PC-9 (cell line): ENCODE results near the gene KIF2C. TPM values are rescaled to one million over a fixed set of nuclear protein-coding genes. Genes with fewer than 3 reads are reported as not detected.

Experiments
- BruUV-seq: library from RNA; stranded (reverse); fragments of 400-500 nt; replicated peaks from 2 replicates; lab custom pipeline; 2021; lab: Mats Ljungman, UMichigan
- CTCF ChIA-PET: fragments of 300-600 bp; sonication (Branson Sonifier 250); formaldehyde crosslinking; loops from one replicate; lab custom pipeline; 2022; ENCODE audit warnings: antibody characterized with exemption; lab: Charles Lee
- POLR2A ChIA-PET: fragments of 300-600 bp; sonication (Branson Sonifier 250); formaldehyde crosslinking; loops from one replicate; lab custom pipeline; 2022; ENCODE audit warnings: antibody characterized with exemption; ENCODE audit not compliant: unreplicated experiment; lab: Charles Lee
- DNase-seq, 2 experiments: peaks; one replicate each; pipeline versions ENCODE4 v3.0.0 to v3.0.0-alpha.2; 2015 to 2022; ENCODE audit warnings: mixed read lengths in 1 of 2
- H2AFZ ChIP-seq: fragments of 200-600 bp; sonication (generic); 2 replicates; pipeline ENCODE4 v1.8.1; 2017; ENCODE audit warnings: antibody characterized with exemption
- H3F3A ChIP-seq: fragments of 200-600 bp; sonication (generic); 2 replicates; pipeline ENCODE4 v1.8.1; 2017; ENCODE audit warnings: antibody characterized with exemption, mild to moderate bottlenecking, low read depth; ENCODE audit not compliant: insufficient read depth
- H3K27ac ChIP-seq: fragments of 200-600 bp; sonication (generic); 2 replicates; pipeline ENCODE4 v1.6.1; 2016; ENCODE audit warnings: mixed run types
- H3K27me3 ChIP-seq: fragments of 200-600 bp; sonication (generic); 2 replicates; pipeline ENCODE4 v1.6.1; 2016; ENCODE audit warnings: low read depth, mixed run types; ENCODE audit not compliant: insufficient read depth
- H3K36me3 ChIP-seq: fragments of 200-600 bp; sonication (generic); 2 replicates; pipeline ENCODE4 v1.6.1; 2016; ENCODE audit warnings: low read depth, mixed run types
- H3K4me1 ChIP-seq: fragments of 200-600 bp; sonication (generic); replicated peaks from 2 replicates; pipeline ENCODE4 v1.6.1; 2016; ENCODE audit warnings: mixed run types; ENCODE audit not compliant: insufficient read depth
- H3K4me2 ChIP-seq: fragments of 200-600 bp; sonication (generic); 2 replicates; pipeline ENCODE4 v1.6.1; 2017; ENCODE audit warnings: mixed run types
- H3K4me3 ChIP-seq: fragments of 200-600 bp; sonication (generic); 2 replicates; pipeline ENCODE4 v1.6.1; 2016; ENCODE audit warnings: mixed run types
- H3K79me2 ChIP-seq: fragments of 200-600 bp; sonication (generic); 2 replicates; pipeline ENCODE4 v1.6.1; 2017; ENCODE audit warnings: low read depth, mixed run types
- H3K9me2 ChIP-seq: fragments of 200-600 bp; sonication (generic); 2 replicates; pipeline ENCODE4 v1.8.1; 2017; ENCODE audit warnings: mild to moderate bottlenecking; ENCODE audit not compliant: insufficient read depth
- H3K9me3 ChIP-seq: fragments of 200-600 bp; sonication (generic); 2 replicates; pipeline ENCODE4 v1.8.1; 2016; ENCODE audit warnings: low read depth; ENCODE audit not compliant: insufficient read depth
- H4K20me1 ChIP-seq: fragments of 200-600 bp; sonication (generic); 2 replicates; pipeline ENCODE4 v1.8.1; 2017; ENCODE audit not compliant: insufficient read depth
- EZH2 ChIP-seq: fragments of 200-600 bp; sonication (generic); IDR thresholded peaks from 2 replicates; pipeline ENCODE4 v1.8.0; 2017; ENCODE audit warnings: antibody characterized with exemption, low read depth
- intact Hi-C: fragments of 100-400 bp; cut with micrococcal nuclease; formaldehyde crosslinking; loops from one replicate; pipeline ENCODE4 v1.10.0; 2022; ENCODE audit not compliant: unreplicated experiment
- total RNA-seq: library from RNA; stranded (reverse); gene quantifications from 2 replicates; pipeline ENCODE4 v1.2.3, GENCODE V29; 2021
- TF ChIP-seq, protein P1 (sequence below): fragments of 200-600 bp; sonication (generic); conservative IDR thresholded peaks from 2 replicates; pipeline ENCODE4 v1.6.1; 2017; ENCODE audit warnings: mixed run types, antibody characterized with exemption, mild to moderate bottlenecking, moderate library complexity

The KIF2C gene
- total RNA-seq, 1 experiment from 2014 or later, result 119 TPM

DNA sequence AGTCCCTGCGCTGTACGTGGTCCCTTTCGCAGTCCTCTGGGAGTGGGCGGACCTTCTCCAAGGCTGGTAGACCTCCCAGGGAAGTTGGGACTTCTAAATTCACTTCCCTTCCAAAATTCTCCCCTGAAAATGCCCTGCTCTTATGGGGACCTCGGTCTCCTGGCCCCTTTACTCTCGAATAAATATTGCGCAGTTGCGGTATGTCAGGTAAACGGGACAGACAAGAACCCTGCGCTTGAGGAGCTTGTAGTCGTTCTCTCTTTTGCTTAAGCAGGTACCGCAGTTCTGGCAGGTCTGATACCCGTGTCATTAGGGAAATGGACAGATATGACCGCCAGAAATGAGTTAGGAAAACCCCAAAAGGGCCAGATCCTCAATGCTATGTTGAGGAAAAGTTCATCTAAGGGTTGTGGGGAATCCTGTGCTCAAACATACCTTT is 561 bp downstream of the KIF2C start:
- POLR2A ChIA-PET, result interaction anchor here (0.6 to 0.7 kb wide), 2 partner anchors 71 to 600 kb away, joined by 4 to 6 read pairs; partner anchors contain the start of genes MUTYH and TOE1

DNA sequence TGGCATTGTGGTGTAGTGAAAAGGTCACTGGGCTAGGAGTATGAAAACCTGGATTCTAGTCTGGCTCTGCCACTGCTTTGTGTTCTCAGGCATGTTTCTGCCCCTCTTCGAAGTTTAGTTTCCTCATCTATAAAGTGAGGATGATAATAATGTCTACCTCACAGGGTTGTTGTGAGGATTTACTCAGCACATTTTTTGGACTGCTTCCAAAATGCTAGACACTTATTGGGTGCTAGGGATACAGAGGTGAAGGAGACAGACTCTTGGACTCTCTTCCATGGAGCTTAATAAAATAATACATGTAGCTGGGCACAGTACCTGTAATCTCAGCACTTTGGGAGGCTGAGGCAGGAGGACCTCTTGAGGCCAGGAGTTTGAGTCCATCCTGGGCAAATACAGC is 3.6 kb downstream of the KIF2C start:
- intact Hi-C loops, result no loop called here
- Histone ChIP-seq H4K20me1 (no peaks in the 10 kb centered on the region; the same call in 1 of the 2 replicates), H3K4me2 (no peak overlapping the region), H3K79me2 (peaks cover 71% of the 10 kb centered on the region), H3F3A (peaks cover 9% of the 10 kb centered on the region), H3K9me2 (no peaks in the 10 kb centered on the region), H2AFZ (no peak overlapping the region), H3K27me3 (no peaks in the 10 kb centered on the region), H3K36me3 (peaks cover 39% of the 10 kb centered on the region), H3K27ac (no peak overlapping the region), H3K4me1 (peaks cover 15% of the 10 kb centered on the region), H3K4me3 (no peak overlapping the region), H3K9me3 (no peaks in the 10 kb centered on the region)
- ChIA-PET CTCF (interaction anchor here (0.6 kb wide), 1 partner anchor 268 kb away, joined by 3 read pairs; no protein-coding TSS in a partner anchor), POLR2A (interaction anchor here (0.6 to 0.7 kb wide), 4 partner anchors 26 to 1534 kb away, joined by 3 to 16 read pairs (median 8); no protein-coding TSS in a partner anchor)
- no peak for DNase-seq
- TF ChIP-seq, protein P1, sequence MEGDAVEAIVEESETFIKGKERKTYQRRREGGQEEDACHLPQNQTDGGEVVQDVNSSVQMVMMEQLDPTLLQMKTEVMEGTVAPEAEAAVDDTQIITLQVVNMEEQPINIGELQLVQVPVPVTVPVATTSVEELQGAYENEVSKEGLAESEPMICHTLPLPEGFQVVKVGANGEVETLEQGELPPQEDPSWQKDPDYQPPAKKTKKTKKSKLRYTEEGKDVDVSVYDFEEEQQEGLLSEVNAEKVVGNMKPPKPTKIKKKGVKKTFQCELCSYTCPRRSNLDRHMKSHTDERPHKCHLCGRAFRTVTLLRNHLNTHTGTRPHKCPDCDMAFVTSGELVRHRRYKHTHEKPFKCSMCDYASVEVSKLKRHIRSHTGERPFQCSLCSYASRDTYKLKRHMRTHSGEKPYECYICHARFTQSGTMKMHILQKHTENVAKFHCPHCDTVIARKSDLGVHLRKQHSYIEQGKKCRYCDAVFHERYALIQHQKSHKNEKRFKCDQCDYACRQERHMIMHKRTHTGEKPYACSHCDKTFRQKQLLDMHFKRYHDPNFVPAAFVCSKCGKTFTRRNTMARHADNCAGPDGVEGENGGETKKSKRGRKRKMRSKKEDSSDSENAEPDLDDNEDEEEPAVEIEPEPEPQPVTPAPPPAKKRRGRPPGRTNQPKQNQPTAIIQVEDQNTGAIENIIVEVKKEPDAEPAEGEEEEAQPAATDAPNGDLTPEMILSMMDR, result no peak
- TF ChIP-seq EZH2, result no peak
- BruUV-seq, result no TSS peak

More for the DNA sequence above, 561 bp downstream of the KIF2C start:
- Histone ChIP-seq H2AFZ (peak overlapping the region; percentile 66), H3K9me2 (no peaks in the 10 kb centered on the region), H3K27me3 (no peaks in the 10 kb centered on the region), H3K79me2 (peaks cover 59% of the 10 kb centered on the region), H3K4me3 (peak overlapping the region; percentile 65), H3K36me3 (peaks cover 18% of the 10 kb centered on the region), H3K9me3 (no peaks in the 10 kb centered on the region), H3K27ac (peak overlapping the region; percentile 79), H3F3A (peaks cover 13% of the 10 kb centered on the region), H3K4me2 (peak overlapping the region; percentile 89), H4K20me1 (no peaks in the 10 kb centered on the region), H3K4me1 (peaks cover 18% of the 10 kb centered on the region)
- no peak for TF ChIP-seq EZH2
- TF ChIP-seq, protein P1, result no peak
- no peak for DNase-seq
- intact Hi-C loops, result no loop called here
- CTCF ChIA-PET, result interaction anchor here (0.6 kb wide), 1 partner anchor 8 kb away, joined by 13 read pairs; no protein-coding TSS in a partner anchor
- TSS peak; percentile 64 for BruUV-seq

DNA sequence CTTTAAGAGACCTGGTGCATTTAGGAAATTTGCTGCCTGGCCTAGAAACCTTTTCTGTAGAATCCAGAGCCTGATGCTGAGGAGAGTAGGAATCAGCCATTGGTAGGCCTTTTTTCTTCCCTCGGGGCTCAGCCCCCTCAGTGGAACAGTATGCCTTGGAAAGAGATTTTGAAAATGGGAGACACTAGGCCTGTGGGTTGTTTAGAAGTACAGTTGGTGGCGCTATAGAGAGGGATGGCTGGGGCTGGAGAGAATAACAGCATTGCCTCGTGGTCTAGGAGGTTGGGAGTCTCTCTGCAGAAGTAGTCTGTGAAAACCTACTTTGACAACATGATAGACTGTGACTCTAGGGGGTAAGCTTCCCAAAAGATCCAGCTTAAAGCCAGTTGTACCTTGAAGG is 8.2 kb downstream of the KIF2C start:
- no peak overlapping the region for H2AFZ ChIP-seq
- H3F3A ChIP-seq, result peaks cover 7% of the 10 kb centered on the region; the same call in 1 of the 2 replicates
- no TSS peak for BruUV-seq
- H3K27me3 ChIP-seq, result no peaks in the 10 kb centered on the region
- H4K20me1 ChIP-seq, result no peaks in the 10 kb centered on the region; the same call in 1 of the 2 replicates
- no peaks in the 10 kb centered on the region for H3K4me1 ChIP-seq
- CTCF ChIA-PET, result no interaction called here
- H3K4me3 ChIP-seq, result no peak overlapping the region
- no peak for DNase-seq
- H3K9me3 ChIP-seq, result no peaks in the 10 kb centered on the region
- peaks cover 42% of the 10 kb centered on the region for H3K36me3 ChIP-seq
- no peak for TF ChIP-seq EZH2
- TF ChIP-seq, protein P1, result no peak; the same call in 1 of the 2 replicates
- POLR2A ChIA-PET, result no interaction called here
- H3K27ac ChIP-seq, result no peak overlapping the region
- no peaks in the 10 kb centered on the region for H3K9me2 ChIP-seq
- H3K4me2 ChIP-seq, result no peak overlapping the region
- H3K79me2 ChIP-seq, result peaks cover 35% of the 10 kb centered on the region
- intact Hi-C loops, result no loop called here
